NCI-H1436 treated with DMSO at 0.1 percent for 48 hours (cell line): Measurements from ENCODE around the gene MEMO1.
"Not testable (repeated sequence)": the region's sequence is repeated elsewhere in the genome, so short reads cannot be mapped to it uniquely, and the experiment has no call there.

ENCODE experiments used
- DNase-seq: peaks from one replicate; lab custom pipeline; 2025; lab: John Stamatoyannopoulos, UW

The MEMO1 gene

GRCh38 chr2:32010670-32011484 is at the start of gene MEMO1:
Gene MEMO1, minus strand, starts transcription at chr2:32011008. Its CDS starts 761 bp downstream, at chr2:32010247.
- peak; percentile 57 for DNase-seq

- DNase-seq: no peak
Measured at GRCh38 chr2:32060266-32060665, 49.5 kb upstream of the MEMO1 start.

GRCh38 chr2:32058130-32058529 is 47.3 kb upstream of the MEMO1 start:
- DNase-seq: no peak

- DNase-seq: not testable (repeated sequence)
Measured at GRCh38 chr2:32054583-32054982, 43.8 kb upstream of the MEMO1 start.

- no peak for DNase-seq
Measured at GRCh38 chr2:32051836-32052439, 41.1 kb upstream of the MEMO1 start.

GRCh38 chr2:32043561-32043960 is 32.8 kb upstream of the MEMO1 start:
- no peak for DNase-seq

GRCh38 chr2:32039447-32040219 is 28.8 kb upstream of the MEMO1 start, which contains the start of gene DPY30:
Gene DPY30, minus strand, starts transcription at chr2:32039805. Its CDS starts 349 bp downstream, at chr2:32039456.
- peak; percentile 55 for DNase-seq

- not testable (repeated sequence) for DNase-seq
Measured at GRCh38 chr2:32034198-32034887, 23.5 kb upstream of the MEMO1 start.

- not testable (repeated sequence) for DNase-seq
Measured at GRCh38 chr2:32018789-32019482, 8.1 kb upstream of the MEMO1 start.

- no peak for DNase-seq
Measured at GRCh38 chr2:32012872-32013271, 2.1 kb upstream of the MEMO1 start.

- no peak for DNase-seq
Measured at GRCh38 chr2:32011485-32011960, 715 bp upstream of the MEMO1 start.

GRCh38 chr2:32010280-32010669 is 533 bp downstream of the MEMO1 start:
- not testable (repeated sequence) for DNase-seq

- DNase-seq: no peak
Measured at GRCh38 chr2:32009516-32010256, 1.1 kb downstream of the MEMO1 start.

GRCh38 chr2:32008805-32009515 is 1.8 kb downstream of the MEMO1 start:
- DNase-seq: no peak

- DNase-seq: no peak
Measured at GRCh38 chr2:32007121-32007391, 3.8 kb downstream of the MEMO1 start.

- DNase-seq: no peak
Measured at GRCh38 chr2:32005371-32005976, 5.3 kb downstream of the MEMO1 start.

GRCh38 chr2:32003791-32004190 is 7.0 kb downstream of the MEMO1 start:
- DNase-seq: no peak

- DNase-seq: no peak
Measured at GRCh38 chr2:32002406-32002805, 8.4 kb downstream of the MEMO1 start.

- no peak for DNase-seq
Measured at GRCh38 chr2:31999438-31999837, 11.4 kb downstream of the MEMO1 start.
